Measurements from ENCODE around the gene CENPP.

CENPP gene

GRCh38 chr9:92666912-92667532 is 341.3 kb downstream of the CENPP start:
- no peak overlapping the region for H3K9ac ChIP-seq (ENCODE audit: insufficient read length, low read depth)

GRCh38 chr9:92668746-92669526 is 343.2 kb downstream of the CENPP start:
- Histone ChIP-seq H3K9ac (ENCODE audit: insufficient read length, low read depth) (peak overlapping the region; percentile 85), H3K27me3 (ENCODE audit: insufficient read depth, insufficient read length) (no peaks in the 10 kb centered on the region), H3K9me3 (ENCODE audit: insufficient read depth, low read length) (no peaks in the 10 kb centered on the region), H3K4me3 (ENCODE audit: insufficient read length, low read depth) (peak overlapping the region; percentile 96), H3K36me3 (ENCODE audit: insufficient read depth, insufficient read length, low read length) (peaks cover 41% of the 10 kb centered on the region), H3K4me1 (ENCODE audit: insufficient read depth, insufficient read length) (peaks cover 6% of the 10 kb centered on the region)
- DNase-seq (ENCODE audit: low read depth, low spot score): no peak
- TF ChIP-seq SUZ12 (IDR thresholded peaks at IDR 0.05; ENCODE audit: extremely low read depth, insufficient read depth, insufficient read length): no peak
- TF ChIP-seq ZNF274 (IDR thresholded peaks at IDR 0.05; ENCODE audit: low read depth, low read length): no peak
- TF ChIP-seq YY1 (IDR thresholded peaks at IDR 0.05; ENCODE audit: insufficient read depth, insufficient read length): no peak

More at GRCh38 chr9:92666912-92667532, 341.3 kb downstream of the CENPP start:
- no peak for DNase-seq (ENCODE audit: low read depth, low spot score)
- peaks cover 6% of the 10 kb centered on the region for H3K4me1 ChIP-seq (ENCODE audit: insufficient read depth, insufficient read length)
- no peak overlapping the region for H3K4me3 ChIP-seq (ENCODE audit: insufficient read length, low read depth)
- no peaks in the 10 kb centered on the region for H3K27me3 ChIP-seq (ENCODE audit: insufficient read depth, insufficient read length)
- no peak for TF ChIP-seq SUZ12 (IDR thresholded peaks at IDR 0.05; ENCODE audit: extremely low read depth, insufficient read depth, insufficient read length)
- no peaks in the 10 kb centered on the region for H3K9me3 ChIP-seq (ENCODE audit: insufficient read depth, low read length)
- H3K36me3 ChIP-seq (ENCODE audit: insufficient read depth, insufficient read length, low read length): peaks cover 47% of the 10 kb centered on the region

GRCh38 chr9:92669527-92669889 is 343.8 kb downstream of the CENPP start:
- no peaks in the 10 kb centered on the region for H3K9me3 ChIP-seq (ENCODE audit: insufficient read depth, low read length)
- TF ChIP-seq SUZ12 (IDR thresholded peaks at IDR 0.05; ENCODE audit: extremely low read depth, insufficient read depth, insufficient read length): no peak
- no peak for TF ChIP-seq YY1 (IDR thresholded peaks at IDR 0.05; ENCODE audit: insufficient read depth, insufficient read length)
- peak overlapping the region; percentile 96 for H3K4me3 ChIP-seq (ENCODE audit: insufficient read length, low read depth)
- peaks cover 4% of the 10 kb centered on the region for H3K4me1 ChIP-seq (ENCODE audit: insufficient read depth, insufficient read length)
- peaks cover 36% of the 10 kb centered on the region for H3K36me3 ChIP-seq (ENCODE audit: insufficient read depth, insufficient read length, low read length)
- DNase-seq (ENCODE audit: low read depth, low spot score): no peak
- peak overlapping the region; percentile 85 for H3K9ac ChIP-seq (ENCODE audit: insufficient read length, low read depth)
- no peaks in the 10 kb centered on the region for H3K27me3 ChIP-seq (ENCODE audit: insufficient read depth, insufficient read length)
